H1 (cell line): ENCODE measurements around the gene GCNT1. TPM values are rescaled to one million over a fixed set of nuclear protein-coding genes. Genes with fewer than 3 reads are reported as not detected.
A peak's percentile ranks its signal among the peaks of the same experiment; 100 is the strongest.

Experiments used
- CTCF ChIA-PET: fragments of 300-600 bp; sonication (Branson Sonifier 250); formaldehyde crosslinking; loops from one replicate; lab custom pipeline; 2021; ENCODE audit not compliant: partially characterized antibody; lab: Charles Lee
- POLR2A ChIA-PET: fragments of 300-600 bp; sonication (Branson Sonifier 250); formaldehyde crosslinking; loops from one replicate; lab custom pipeline; 2021; ENCODE audit warnings: inconsistent platforms; ENCODE audit not compliant: partially characterized antibody; lab: Charles Lee
- DNase-seq, 2 experiments: peaks; one replicate each; pipeline versions ENCODE4 v3.0.0 to v3.0.0-alpha.2; 2010 to 2022; ENCODE audit warnings: low spot score in 2 of 2, low read depth in 1 of 2, mixed read lengths in 1 of 2
- FAIRE-seq: peaks from 2 replicates; lab custom pipeline; 2011; peaks lifted over from hg19 to GRCh38; lab: Jason Lieb, UNC
- H2AFZ ChIP-seq: 2 replicates; pipeline ENCODE4 v1.8.1; 2012; ENCODE audit warnings: low read length, inconsistent platforms
- H2AK5ac ChIP-seq: 2 replicates; pipeline ENCODE4 v1.6.1; 2013; ENCODE audit warnings: low read depth, low read length
- H2BK120ac ChIP-seq: replicated peaks from 2 replicates; pipeline ENCODE3; 2013; ENCODE audit warnings: low read depth, low read length, inconsistent platforms
- H2BK12ac ChIP-seq: 2 replicates; pipeline ENCODE4 v1.6.1; 2013; ENCODE audit warnings: low read depth, low read length
- H2BK15ac ChIP-seq: 2 replicates; pipeline ENCODE4 v1.6.1; 2013; ENCODE audit warnings: low read length
- H2BK20ac ChIP-seq: 2 replicates; pipeline ENCODE4 v1.6.1; 2013; ENCODE audit warnings: low read length
- H2BK5ac ChIP-seq: 2 replicates; pipeline ENCODE4 v1.6.1; 2013; ENCODE audit warnings: low read depth, low read length
- H3K14ac ChIP-seq: 2 replicates; pipeline ENCODE4 v1.6.1; 2013; ENCODE audit warnings: inconsistent platforms; ENCODE audit not compliant: insufficient read length
- H3K18ac ChIP-seq: 2 replicates; pipeline ENCODE4 v1.6.1; 2013; ENCODE audit warnings: low read length; ENCODE audit errors: extremely low read depth
- H3K23ac ChIP-seq: 2 replicates; pipeline ENCODE4 v1.6.1; 2013; ENCODE audit warnings: inconsistent platforms; ENCODE audit not compliant: insufficient read length
- H3K23me2 ChIP-seq: 2 replicates; pipeline ENCODE4 v1.6.1; 2013; ENCODE audit warnings: low read depth, low read length
- H3K27ac ChIP-seq: 2 replicates; pipeline ENCODE4 v1.6.1; 2011; ENCODE audit warnings: low read depth, low read length, inconsistent platforms
- H3K27me3 ChIP-seq, 4 experiments: replicated peaks in 1 of 4; 1 replicate in 1 of 4; 2 replicates in 3 of 4; pipeline versions ENCODE4 v1.6.1 to v1.8.1; 2011 to 2013; ENCODE audit warnings: low read length in 3 of 4, mild to moderate bottlenecking in 3 of 4, inconsistent platforms in 2 of 4, mixed read lengths in 2 of 4, moderate library complexity in 1 of 4; ENCODE audit not compliant: control insufficient read depth in 3 of 4, insufficient read depth in 3 of 4; ENCODE audit errors: extremely low read depth in 1 of 4
- H3K36me3 ChIP-seq, 4 experiments: 2 replicates each; pipeline versions ENCODE4 v1.6.1 to v1.8.1; 2011 to 2013; ENCODE audit warnings: mild to moderate bottlenecking in 4 of 4, low read length in 3 of 4, moderate library complexity in 2 of 4, control low read depth in 1 of 4, inconsistent platforms in 1 of 4; ENCODE audit not compliant: insufficient read depth in 4 of 4, control insufficient read depth in 2 of 4
- H3K4ac ChIP-seq: replicated peaks from 2 replicates; pipeline ENCODE3; 2013; ENCODE audit warnings: low read length, low read depth, mixed read lengths, inconsistent platforms; ENCODE audit not compliant: insufficient read length
- H3K4me1 ChIP-seq, 4 experiments: replicated peaks in 1 of 4; 1 replicate in 1 of 4; 2 replicates in 3 of 4; pipeline versions ENCODE4 v1.6.1 to v1.8.1; 2011 to 2013; ENCODE audit warnings: low read length in 3 of 4, inconsistent platforms in 2 of 4, mixed read lengths in 1 of 4; ENCODE audit not compliant: insufficient read depth in 4 of 4, control insufficient read depth in 3 of 4
- H3K4me2 ChIP-seq, 2 experiments: 2 replicates each; pipeline versions ENCODE4 v1.6.1 to v1.8.1; 2011 to 2013; ENCODE audit warnings: low read depth in 2 of 2, low read length in 2 of 2, control low read depth in 1 of 2, inconsistent platforms in 1 of 2, mild to moderate bottlenecking in 1 of 2; ENCODE audit not compliant: insufficient read depth in 1 of 2
- H3K4me3 ChIP-seq, 4 experiments: fragments of 200-600, 300-600 bp in 1 of 4; sonication (generic), shearing (Covaris generic), sonication (Bioruptor Twin) in 1 of 4; 2 replicates each; pipeline versions ENCODE4 v1.5.1 to v1.8.1; 2011 to 2016; ENCODE audit warnings: low read length in 4 of 4, low read depth in 3 of 4, control low read depth in 2 of 4, inconsistent platforms in 2 of 4, mild to moderate bottlenecking in 2 of 4, mixed read lengths in 1 of 4, moderate library complexity in 1 of 4; ENCODE audit not compliant: insufficient read depth in 2 of 4; ENCODE audit errors: extremely low read depth in 1 of 4
- H3K56ac ChIP-seq: replicated peaks from 2 replicates; pipeline ENCODE3; 2013; ENCODE audit warnings: low read depth, mild to moderate bottlenecking, mixed read lengths, low read length, inconsistent platforms; ENCODE audit not compliant: insufficient read length
- H3K79me1 ChIP-seq: 2 replicates; pipeline ENCODE4 v1.6.1; 2013; ENCODE audit warnings: low read depth, low read length, control low read depth
- H3K79me2 ChIP-seq, 2 experiments: 2 replicates each; pipeline versions ENCODE4 v1.6.1 to v1.8.1; 2012 to 2013; ENCODE audit warnings: low read length in 2 of 2, mild to moderate bottlenecking in 2 of 2, inconsistent platforms in 1 of 2; ENCODE audit not compliant: insufficient read depth in 2 of 2, control insufficient read depth in 1 of 2
- H3K9ac ChIP-seq, 4 experiments: replicated peaks in 1 of 4; 1 replicate in 1 of 4; 2 replicates in 3 of 4; pipeline versions ENCODE4 v1.6.1 to v1.8.1; 2011 to 2013; ENCODE audit warnings: low read depth in 3 of 4, low read length in 3 of 4, control low read depth in 2 of 4, mild to moderate bottlenecking in 2 of 4, moderate library complexity in 2 of 4, inconsistent platforms in 1 of 4; ENCODE audit errors: extremely low read depth in 1 of 4
- H3K9me3 ChIP-seq, 2 experiments: 2 replicates each; pipeline versions ENCODE4 v1.6.1 to v1.8.1; 2012 to 2013; ENCODE audit warnings: mild to moderate bottlenecking in 2 of 2, moderate library complexity in 2 of 2, control low read depth in 1 of 2, inconsistent platforms in 1 of 2, low read depth in 1 of 2, low read length in 1 of 2, mixed read lengths in 1 of 2; ENCODE audit not compliant: insufficient read depth in 2 of 2
- H4K20me1 ChIP-seq, 2 experiments: replicated peaks in 1 of 2; 2 replicates each; pipeline versions ENCODE3 to v1.8.1; 2011 to 2013; ENCODE audit warnings: inconsistent platforms in 2 of 2, low read length in 2 of 2, mild to moderate bottlenecking in 1 of 2; ENCODE audit not compliant: insufficient read depth in 2 of 2, control insufficient read depth in 1 of 2
- H4K5ac ChIP-seq: 2 replicates; pipeline ENCODE4 v1.6.1; 2013; ENCODE audit warnings: low read length, low read depth, mixed read lengths, inconsistent platforms; ENCODE audit not compliant: insufficient read length
- H4K8ac ChIP-seq: 2 replicates; pipeline ENCODE4 v1.8.0; 2013; ENCODE audit warnings: mild to moderate bottlenecking, moderate library complexity, low read length, inconsistent platforms; ENCODE audit not compliant: insufficient read depth; ENCODE audit errors: extremely low read depth
- H4K91ac ChIP-seq: replicated peaks from 2 replicates; pipeline ENCODE3; 2013; ENCODE audit warnings: low read length, mixed read lengths, inconsistent platforms; ENCODE audit not compliant: insufficient read length
- CBX5 ChIP-seq: fragments of 300-800, 300-1000 bp; sonication (generic); IDR thresholded peaks from 2 replicates; pipeline ENCODE4 v1.7.1; 2016; ENCODE audit warnings: antibody characterized with exemption, low read length, low read depth
- KDM4A ChIP-seq: IDR thresholded peaks from one replicate; pipeline ENCODE4 v1.7.1; 2012; ENCODE audit warnings: low read depth, mild to moderate bottlenecking, moderate library complexity, low read length, inconsistent platforms; ENCODE audit not compliant: severe bottlenecking
- POLR2AphosphoS5 ChIP-seq: IDR thresholded peaks from 2 replicates; pipeline ENCODE4 v1.6.1; 2011; ENCODE audit warnings: low read depth, low read length
- WGBS, 2 experiments: shearing (Covaris generic) in 1 of 2; methylation state at CpG; one replicate each; pipeline versions ENCODE4 v1.1.6 to v1.1.7; 2013 to 2015; ENCODE audit warnings: low lambda C conversion rate in 2 of 2, mixed read lengths in 2 of 2, inconsistent platforms in 1 of 2, low coverage in 1 of 2, missing lambda C conversion rate in 1 of 2; ENCODE audit not compliant: insufficient replicate concordance in 2 of 2, insufficient coverage in 1 of 2, insufficient read length in 1 of 2; ENCODE audit errors: extremely low coverage in 1 of 2, missing lambda C conversion rate in 1 of 2; 5-methylcytosine and 5-hydroxymethylcytosine counted together
- polyA plus RNA-seq, 7 experiments: library from polyadenylated mRNA; depleted of rRNA in 3 of 7; stranded (reverse) in 5 of 7; unstranded in 2 of 7; fragments of >200 nt in 5 of 7; fragments of 200-250 nt in 2 of 7; gene quantifications; 1 replicate in 5 of 7; 2 replicates in 1 of 7; 4 replicates in 1 of 7; pipeline versions ENCODE4 v1.2.1 to v1.2.3, GENCODE V29; 2011 to 2013; ENCODE audit warnings: missing spikeins in 2 of 7, mixed read lengths in 2 of 7
- total RNA-seq: library from RNA; stranded (reverse); fragmentation: NEBNext Ultra II Directional; extraction: Animal tissue kit (Norgen Biotek cat#: 25700); gene quantifications from 2 replicates; pipeline ENCODE4 v1.2.1, GENCODE V29; 2021

Gene GCNT1
- total and polyA plus RNA-seq, 2 of the 8 experiments (the other 6 are each of a cell fraction or from before 2014, with no cell fraction given) = 13.0 to 16.5 TPM

DNA sequence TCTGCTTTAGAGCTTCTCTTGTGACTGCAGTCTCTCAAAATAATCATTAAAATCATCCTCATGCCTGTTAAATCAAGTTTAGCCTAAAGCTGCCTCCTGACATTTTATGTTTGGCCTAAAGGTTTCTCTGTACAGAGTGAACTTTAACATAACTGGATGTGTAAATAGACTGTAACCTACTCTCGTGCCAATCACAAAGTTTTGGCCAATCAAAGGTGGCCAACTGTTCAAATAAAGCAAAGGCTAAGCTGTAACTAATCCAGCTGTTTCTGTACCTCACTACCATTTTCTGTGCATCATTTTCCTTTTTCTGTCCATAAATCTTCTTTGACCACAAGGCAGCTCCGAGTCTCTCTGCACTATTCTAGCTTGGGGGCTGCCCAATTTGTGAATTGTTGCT, 86.2 kb downstream of the GCNT1 start:
- H3K14ac ChIP-seq = no peak overlapping the region
- H3K23ac ChIP-seq = no peak overlapping the region
- H4K91ac ChIP-seq = no peak overlapping the region
- H3K27ac ChIP-seq = no peak overlapping the region
- H2AK5ac ChIP-seq = no peak overlapping the region
- no peak overlapping the region for H3K4ac ChIP-seq
- H3K4me2 ChIP-seq = no peak overlapping the region
- H3K4me1 ChIP-seq = no peaks in the 10 kb centered on the region
- H3K79me2 ChIP-seq = no peaks in the 10 kb centered on the region
- 0 out of 2 replicates have a peak overlapping the region, but pooled peaks have one; percentile 4 for H2AFZ ChIP-seq
- no peak overlapping the region for H3K18ac ChIP-seq
- no peak overlapping the region for H3K56ac ChIP-seq
- no peaks in the 10 kb centered on the region for H3K79me1 ChIP-seq
- no peak overlapping the region for H3K4me3 ChIP-seq
- DNase-seq = no peak
- no peaks in the 10 kb centered on the region for H3K27me3 ChIP-seq
- no peak overlapping the region for H2BK120ac ChIP-seq
- no peak overlapping the region for H3K9ac ChIP-seq
- CTCF ChIA-PET = interaction anchor here (0.6 to 1.2 kb wide), 2 partner anchors 9 to 116 kb away, joined by 3 to 4 read pairs; no protein-coding TSS in a partner anchor
- H3K36me3 ChIP-seq = no peaks in the 10 kb centered on the region
- H4K5ac ChIP-seq = no peak overlapping the region
- TF ChIP-seq POLR2AphosphoS5 = no peak
- no peak for TF ChIP-seq CBX5
- TF ChIP-seq KDM4A = no peak
- H2BK15ac ChIP-seq = no peak overlapping the region
- no peak for FAIRE-seq
- H2BK5ac ChIP-seq = no peak overlapping the region
- H4K8ac ChIP-seq = no peak overlapping the region
- POLR2A ChIA-PET = no interaction called here
- no peak overlapping the region for H2BK20ac ChIP-seq
- H2BK12ac ChIP-seq = no peak overlapping the region
- no peaks in the 10 kb centered on the region for H3K9me3 ChIP-seq
- H4K20me1 ChIP-seq = no peaks in the 10 kb centered on the region
- H3K23me2 ChIP-seq = no peaks in the 10 kb centered on the region
- WGBS, 2 experiments = 88% methylated on average over 2 of the region's 2 CpGs; no CpG with 5 or more reads in 1 of the 2 experiments
